ENCODE measurements around the gene PDGFD.

GRCh38 chr11:103871923-103872551 is 291.9 kb downstream of the PDGFD start:
- TF ChIP-seq, protein P1, sequence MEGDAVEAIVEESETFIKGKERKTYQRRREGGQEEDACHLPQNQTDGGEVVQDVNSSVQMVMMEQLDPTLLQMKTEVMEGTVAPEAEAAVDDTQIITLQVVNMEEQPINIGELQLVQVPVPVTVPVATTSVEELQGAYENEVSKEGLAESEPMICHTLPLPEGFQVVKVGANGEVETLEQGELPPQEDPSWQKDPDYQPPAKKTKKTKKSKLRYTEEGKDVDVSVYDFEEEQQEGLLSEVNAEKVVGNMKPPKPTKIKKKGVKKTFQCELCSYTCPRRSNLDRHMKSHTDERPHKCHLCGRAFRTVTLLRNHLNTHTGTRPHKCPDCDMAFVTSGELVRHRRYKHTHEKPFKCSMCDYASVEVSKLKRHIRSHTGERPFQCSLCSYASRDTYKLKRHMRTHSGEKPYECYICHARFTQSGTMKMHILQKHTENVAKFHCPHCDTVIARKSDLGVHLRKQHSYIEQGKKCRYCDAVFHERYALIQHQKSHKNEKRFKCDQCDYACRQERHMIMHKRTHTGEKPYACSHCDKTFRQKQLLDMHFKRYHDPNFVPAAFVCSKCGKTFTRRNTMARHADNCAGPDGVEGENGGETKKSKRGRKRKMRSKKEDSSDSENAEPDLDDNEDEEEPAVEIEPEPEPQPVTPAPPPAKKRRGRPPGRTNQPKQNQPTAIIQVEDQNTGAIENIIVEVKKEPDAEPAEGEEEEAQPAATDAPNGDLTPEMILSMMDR (conservative IDR thresholded peaks at IDR 0.05 in 1 of 2, IDR thresholded peaks at IDR 0.05 in 1 of 2; ENCODE audit: low read depth in 1 of 2, low read length in 2 of 2) = no peak
- no peak for TF ChIP-seq EZH2 (IDR thresholded peaks at IDR 0.05; ENCODE audit: low read length, missing control alignments)
